ENCODE data around the gene RIPPLY1.

The RIPPLY1 gene

DNA sequence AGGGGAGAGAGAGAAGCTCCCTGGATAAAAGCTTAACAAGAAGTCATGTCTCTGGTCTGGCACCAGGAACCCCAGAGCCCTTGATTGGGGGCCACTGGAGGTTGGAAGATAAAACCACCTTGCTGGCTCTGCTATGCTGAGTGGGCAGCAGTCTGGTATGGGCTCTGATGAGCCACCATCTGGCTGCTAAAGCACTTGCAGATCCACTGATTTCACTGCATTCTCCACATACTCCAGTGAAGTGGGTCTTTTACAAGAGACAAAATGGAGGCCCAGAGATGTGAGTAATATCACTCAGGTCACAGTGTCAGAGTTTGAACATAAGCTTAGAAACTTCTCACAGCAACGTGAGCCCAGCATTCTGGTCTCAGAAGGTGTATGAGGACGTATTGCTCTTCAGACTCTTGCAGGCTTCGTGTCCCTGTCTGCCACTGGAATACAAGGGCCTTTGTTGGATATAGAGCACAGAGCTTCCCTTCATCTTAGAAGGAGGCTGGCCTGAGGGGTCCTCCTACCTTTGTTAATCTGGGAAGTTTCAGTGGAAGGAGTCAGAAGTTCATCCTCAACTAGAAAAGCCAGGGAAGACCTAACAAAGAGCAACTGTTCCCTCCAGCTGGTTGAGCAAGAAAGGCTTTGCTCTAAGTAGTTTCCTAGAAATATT, 28.8 kb upstream of the RIPPLY1 start:
- H3K9me3 ChIP-seq (ENCODE audit: insufficient read depth, low read depth, low read length), result no peaks in the 10 kb centered on the region
- H3F3A ChIP-seq (ENCODE audit: low read depth), result no peaks in the 10 kb centered on the region
- H3K27me3 ChIP-seq (ENCODE audit: insufficient read depth, low read length, poor library complexity, severe bottlenecking), result no peaks in the 10 kb centered on the region
- no peak overlapping the region for H3K4me2 ChIP-seq (ENCODE audit: low read depth, low read length, poor library complexity, severe bottlenecking)
- H2AFZ ChIP-seq (ENCODE audit: low read length), result no peak overlapping the region
- no peak overlapping the region for H3K4me3 ChIP-seq (ENCODE audit: low read length, poor library complexity, severe bottlenecking)
- H3K36me3 ChIP-seq (ENCODE audit: insufficient read depth, low read length), result no peaks in the 10 kb centered on the region
- H3K79me2 ChIP-seq (ENCODE audit: insufficient read depth, low read length), result no peaks in the 10 kb centered on the region
- TF ChIP-seq EZH2phosphoT487 (IDR thresholded peaks at IDR 0.05; ENCODE audit: borderline replicate concordance), result no peak
- TF ChIP-seq, protein P1, sequence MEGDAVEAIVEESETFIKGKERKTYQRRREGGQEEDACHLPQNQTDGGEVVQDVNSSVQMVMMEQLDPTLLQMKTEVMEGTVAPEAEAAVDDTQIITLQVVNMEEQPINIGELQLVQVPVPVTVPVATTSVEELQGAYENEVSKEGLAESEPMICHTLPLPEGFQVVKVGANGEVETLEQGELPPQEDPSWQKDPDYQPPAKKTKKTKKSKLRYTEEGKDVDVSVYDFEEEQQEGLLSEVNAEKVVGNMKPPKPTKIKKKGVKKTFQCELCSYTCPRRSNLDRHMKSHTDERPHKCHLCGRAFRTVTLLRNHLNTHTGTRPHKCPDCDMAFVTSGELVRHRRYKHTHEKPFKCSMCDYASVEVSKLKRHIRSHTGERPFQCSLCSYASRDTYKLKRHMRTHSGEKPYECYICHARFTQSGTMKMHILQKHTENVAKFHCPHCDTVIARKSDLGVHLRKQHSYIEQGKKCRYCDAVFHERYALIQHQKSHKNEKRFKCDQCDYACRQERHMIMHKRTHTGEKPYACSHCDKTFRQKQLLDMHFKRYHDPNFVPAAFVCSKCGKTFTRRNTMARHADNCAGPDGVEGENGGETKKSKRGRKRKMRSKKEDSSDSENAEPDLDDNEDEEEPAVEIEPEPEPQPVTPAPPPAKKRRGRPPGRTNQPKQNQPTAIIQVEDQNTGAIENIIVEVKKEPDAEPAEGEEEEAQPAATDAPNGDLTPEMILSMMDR (conservative IDR thresholded peaks at IDR 0.05; ENCODE audit: low read length), result no peak
- H4K20me1 ChIP-seq (ENCODE audit: insufficient read depth, low read length, poor library complexity, severe bottlenecking), result no peaks in the 10 kb centered on the region
- H3K9ac ChIP-seq (ENCODE audit: low read depth, low read length, poor library complexity, severe bottlenecking), result no peak overlapping the region
- peaks cover 22% of the 10 kb centered on the region for H3K4me1 ChIP-seq (ENCODE audit: insufficient read depth, low read length, poor library complexity, severe bottlenecking)
- no peaks in the 10 kb centered on the region for H3K9me2 ChIP-seq (replicated peaks; ENCODE audit: low read depth, low read length)

DNA sequence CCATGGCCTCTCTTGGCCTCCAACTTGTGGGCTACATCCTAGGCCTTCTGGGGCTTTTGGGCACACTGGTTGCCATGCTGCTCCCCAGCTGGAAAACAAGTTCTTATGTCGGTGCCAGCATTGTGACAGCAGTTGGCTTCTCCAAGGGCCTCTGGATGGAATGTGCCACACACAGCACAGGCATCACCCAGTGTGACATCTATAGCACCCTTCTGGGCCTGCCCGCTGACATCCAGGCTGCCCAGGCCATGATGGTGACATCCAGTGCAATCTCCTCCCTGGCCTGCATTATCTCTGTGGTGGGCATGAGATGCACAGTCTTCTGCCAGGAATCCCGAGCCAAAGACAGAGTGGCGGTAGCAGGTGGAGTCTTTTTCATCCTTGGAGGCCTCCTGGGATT, 25.1 kb upstream of the RIPPLY1 start:
- no peaks in the 10 kb centered on the region for H3K27me3 ChIP-seq (ENCODE audit: insufficient read depth, low read length, poor library complexity, severe bottlenecking)
- no peak overlapping the region for H3K9ac ChIP-seq (ENCODE audit: low read depth, low read length, poor library complexity, severe bottlenecking)
- no peaks in the 10 kb centered on the region for H3F3A ChIP-seq (ENCODE audit: low read depth)
- no peaks in the 10 kb centered on the region for H3K9me2 ChIP-seq (replicated peaks; ENCODE audit: low read depth, low read length)
- H2AFZ ChIP-seq (ENCODE audit: low read length), result no peak overlapping the region
- H3K4me3 ChIP-seq (ENCODE audit: low read length, poor library complexity, severe bottlenecking), result no peak overlapping the region
- no peaks in the 10 kb centered on the region for H3K79me2 ChIP-seq (ENCODE audit: insufficient read depth, low read length)
- no peaks in the 10 kb centered on the region for H4K20me1 ChIP-seq (ENCODE audit: insufficient read depth, low read length, poor library complexity, severe bottlenecking)
- H3K9me3 ChIP-seq (ENCODE audit: insufficient read depth, low read depth, low read length), result no peaks in the 10 kb centered on the region
- no peak overlapping the region for H3K4me2 ChIP-seq (ENCODE audit: low read depth, low read length, poor library complexity, severe bottlenecking)
- H3K4me1 ChIP-seq (ENCODE audit: insufficient read depth, low read length, poor library complexity, severe bottlenecking), result peaks cover 14% of the 10 kb centered on the region
- no peaks in the 10 kb centered on the region for H3K36me3 ChIP-seq (ENCODE audit: insufficient read depth, low read length)
- TF ChIP-seq, protein P1 (conservative IDR thresholded peaks at IDR 0.05; ENCODE audit: low read length), result no peak
- no peak for TF ChIP-seq EZH2phosphoT487 (IDR thresholded peaks at IDR 0.05; ENCODE audit: borderline replicate concordance)

DNA sequence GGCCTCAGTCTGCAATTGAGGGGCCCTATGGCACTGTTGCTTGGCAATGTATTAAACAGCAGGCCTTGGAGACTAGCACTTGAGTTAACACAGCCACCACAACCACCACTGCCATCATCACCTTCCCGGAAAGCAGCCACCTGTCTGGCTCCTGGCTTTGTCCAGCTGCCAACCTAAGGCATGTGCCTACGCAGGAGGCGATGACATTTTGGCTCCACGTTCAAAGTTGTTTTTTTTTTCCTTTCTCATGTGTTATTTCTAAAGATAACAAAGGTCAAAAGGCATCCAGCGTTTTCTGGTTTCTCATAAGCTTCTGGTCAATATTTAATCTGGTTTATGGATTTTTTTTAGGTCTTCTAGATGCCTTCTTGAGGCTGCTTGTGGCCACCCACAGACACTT, 24.6 kb upstream of the RIPPLY1 start:
- no peaks in the 10 kb centered on the region for H3K9me3 ChIP-seq (ENCODE audit: insufficient read depth, low read depth, low read length)
- TF ChIP-seq, protein P1 (conservative IDR thresholded peaks at IDR 0.05; ENCODE audit: low read length), result no peak
- TF ChIP-seq EZH2phosphoT487 (IDR thresholded peaks at IDR 0.05; ENCODE audit: borderline replicate concordance), result no peak
- no peaks in the 10 kb centered on the region for H3K9me2 ChIP-seq (replicated peaks; ENCODE audit: low read depth, low read length)
- no peak overlapping the region for H3K9ac ChIP-seq (ENCODE audit: low read depth, low read length, poor library complexity, severe bottlenecking)
- no peaks in the 10 kb centered on the region for H4K20me1 ChIP-seq (ENCODE audit: insufficient read depth, low read length, poor library complexity, severe bottlenecking)
- no peak overlapping the region for H3K4me3 ChIP-seq (ENCODE audit: low read length, poor library complexity, severe bottlenecking)
- H3K4me2 ChIP-seq (ENCODE audit: low read depth, low read length, poor library complexity, severe bottlenecking), result no peak overlapping the region
- H3K4me1 ChIP-seq (ENCODE audit: insufficient read depth, low read length, poor library complexity, severe bottlenecking), result peaks cover 9% of the 10 kb centered on the region
- H2AFZ ChIP-seq (ENCODE audit: low read length), result no peak overlapping the region
- no peaks in the 10 kb centered on the region for H3K27me3 ChIP-seq (ENCODE audit: insufficient read depth, low read length, poor library complexity, severe bottlenecking)
- H3F3A ChIP-seq (ENCODE audit: low read depth), result no peaks in the 10 kb centered on the region
- H3K79me2 ChIP-seq (ENCODE audit: insufficient read depth, low read length), result no peaks in the 10 kb centered on the region
- H3K36me3 ChIP-seq (ENCODE audit: insufficient read depth, low read length), result no peaks in the 10 kb centered on the region
